ENCODE measurements around the gene ULBP1.
"Not testable (repeated sequence)": the region's sequence is repeated elsewhere in the genome, so short reads cannot be mapped to it uniquely, and the experiment has no call there.

Gene ULBP1

GRCh38 chr6:149953390-149953789 lies 10.4 kb upstream of the ULBP1 start:
- not testable (repeated sequence) for DNase-seq (ENCODE audit: low read depth, low spot score)

- not testable (repeated sequence) for DNase-seq (ENCODE audit: low read depth, low spot score)
These were observed 9.8 kb upstream of the ULBP1 start for GRCh38 chr6:149953934-149954327.

- DNase-seq (ENCODE audit: low read depth, low spot score), result not testable (repeated sequence)
These were observed 9.3 kb upstream of the ULBP1 start for GRCh38 chr6:149954328-149954983.

DNA sequence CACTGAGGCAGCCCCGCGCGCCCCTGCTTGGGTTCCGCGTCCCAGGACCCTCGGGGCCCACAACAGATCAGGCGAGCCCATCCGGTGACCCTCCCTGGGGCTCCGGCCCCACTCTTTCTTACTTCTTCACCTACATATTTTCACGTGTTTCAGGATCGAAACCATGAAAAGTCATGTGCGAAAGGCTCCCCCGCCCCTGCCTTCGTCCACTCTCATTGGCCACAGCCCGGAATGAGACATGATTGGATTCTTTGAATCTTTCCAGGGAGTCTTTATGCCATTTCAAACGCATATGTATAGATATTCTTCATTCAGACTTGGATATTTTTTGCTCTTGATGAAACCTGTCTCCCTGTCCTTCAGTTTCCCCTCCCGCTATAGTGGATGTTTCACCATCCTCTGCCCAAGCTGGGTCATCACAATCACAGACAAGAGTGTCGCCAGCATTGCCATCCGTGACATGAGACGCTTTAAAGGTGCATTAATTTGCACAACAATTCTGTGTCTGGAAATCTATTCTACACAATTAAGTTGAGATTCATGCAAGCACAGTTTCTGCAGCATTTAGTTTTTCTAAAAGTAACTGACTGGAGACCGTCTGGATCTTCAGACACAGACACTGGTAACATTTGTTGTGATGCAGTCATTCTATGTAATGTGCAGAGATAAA lies 8.6 kb upstream of the ULBP1 start:
- not testable (repeated sequence) for DNase-seq (ENCODE audit: low read depth, low spot score)

DNA sequence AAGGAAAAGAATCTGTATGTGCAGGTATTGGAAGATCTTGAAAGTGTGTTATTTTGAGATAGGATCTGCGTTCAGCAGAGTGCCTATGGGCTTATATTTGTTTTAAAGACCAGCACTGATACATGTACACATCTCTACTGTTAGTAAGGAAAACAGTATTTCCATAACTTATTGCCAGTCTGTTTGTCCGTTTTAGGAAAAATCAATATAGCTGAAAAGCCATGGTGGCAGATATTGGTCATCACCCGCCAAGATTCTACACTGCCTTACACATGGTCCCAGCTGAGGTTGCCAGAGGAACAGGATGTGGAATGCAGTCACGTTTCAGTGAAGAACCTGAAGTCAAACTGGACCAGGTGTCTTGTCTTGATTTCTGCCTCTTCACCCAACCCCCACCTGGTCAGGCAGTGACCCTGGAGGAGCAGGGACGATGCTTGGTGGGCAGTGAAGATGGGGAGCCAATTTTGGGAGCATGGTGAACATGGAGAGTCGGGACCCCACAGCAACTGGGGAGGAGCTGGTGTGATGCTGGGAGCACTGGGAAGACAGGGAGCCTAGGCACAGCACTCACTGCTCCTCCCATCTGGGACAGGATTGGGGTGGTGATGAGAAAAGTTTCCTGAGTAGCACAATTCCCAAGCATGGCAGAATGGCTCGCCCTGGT lies 8.0 kb upstream of the ULBP1 start:
- DNase-seq (ENCODE audit: low read depth, low spot score), result not testable (repeated sequence)

GRCh38 chr6:149958124-149958523 lies 5.6 kb upstream of the ULBP1 start:
- DNase-seq (ENCODE audit: low read depth, low spot score), result not testable (repeated sequence)

- not testable (repeated sequence) for DNase-seq (ENCODE audit: low read depth, low spot score)
These were observed 3.9 kb upstream of the ULBP1 start for GRCh38 chr6:149959806-149960205.

GRCh38 chr6:149960488-149960887 lies 3.3 kb upstream of the ULBP1 start:
- no peak for DNase-seq (ENCODE audit: low read depth, low spot score)

DNA sequence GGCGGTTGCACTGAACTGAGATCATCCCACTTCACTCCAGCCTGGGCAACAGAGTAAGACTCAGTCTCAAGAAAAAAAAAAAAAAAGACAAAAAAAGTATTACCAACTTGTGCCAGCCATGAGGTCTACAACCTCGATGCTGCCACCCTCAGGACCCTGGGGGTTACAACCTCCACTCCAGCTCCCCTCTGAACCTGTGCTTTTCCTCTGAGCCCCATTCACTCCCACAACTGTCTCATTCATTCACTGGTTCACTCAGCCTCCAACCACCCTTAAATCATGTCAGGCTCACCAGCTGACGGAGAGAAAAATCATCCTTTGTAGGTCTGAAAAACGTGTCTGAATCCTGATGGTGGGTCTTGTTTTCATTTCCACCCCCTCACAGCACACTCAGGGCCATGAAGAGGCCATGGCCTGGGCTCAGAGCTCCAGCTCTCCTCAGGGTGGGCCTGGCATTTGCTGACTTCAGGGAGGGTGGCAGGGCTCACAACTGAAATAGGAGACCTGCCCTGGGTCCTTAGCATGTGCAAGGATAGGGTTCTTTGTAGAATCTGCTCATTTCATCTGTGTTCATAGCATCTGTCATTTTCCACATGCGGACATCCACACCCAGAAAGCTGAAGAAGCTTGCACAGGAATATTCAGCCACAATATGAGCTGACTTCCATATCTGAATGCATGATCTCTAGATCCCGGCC lies 1.9 kb upstream of the ULBP1 start:
- peak; percentile 32 for DNase-seq (ENCODE audit: low read depth, low spot score)

DNA sequence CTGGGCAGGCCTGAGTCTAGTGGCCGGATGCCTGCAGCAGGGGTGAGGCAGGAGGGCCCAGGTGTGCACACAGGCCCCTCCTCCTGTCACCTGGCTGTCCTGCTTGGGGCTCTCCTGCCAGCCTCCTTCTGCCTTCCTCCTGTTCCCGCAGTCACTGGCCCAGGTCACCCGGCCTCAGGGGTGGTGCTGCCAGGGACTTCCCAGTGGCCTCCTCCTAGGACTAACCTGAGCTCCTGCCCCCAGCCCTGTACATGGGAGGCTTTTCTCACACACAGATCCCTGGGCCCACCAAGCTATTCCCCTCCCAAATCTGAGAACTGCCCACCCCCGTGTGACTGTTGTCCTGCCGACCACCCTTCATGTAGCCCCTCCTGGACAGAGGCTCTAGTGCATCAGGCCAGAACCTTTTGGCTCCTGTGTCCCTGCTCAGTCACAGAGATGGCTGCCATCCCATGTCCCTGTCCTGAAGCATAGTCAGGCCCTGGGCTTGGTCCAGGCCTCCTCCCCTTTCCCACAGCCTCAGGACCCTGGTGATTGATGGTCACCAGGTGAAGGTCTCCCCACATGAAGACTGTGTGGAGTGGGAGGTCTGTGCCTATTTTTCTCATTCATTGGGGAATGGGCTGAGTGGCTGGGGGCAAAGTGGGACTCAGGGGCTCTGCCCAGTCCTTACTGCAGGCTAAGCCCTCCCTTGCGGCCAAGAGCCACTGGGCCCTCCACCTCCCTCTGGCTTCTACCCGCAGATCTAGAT lies 1.1 kb upstream of the ULBP1 start:
- DNase-seq (ENCODE audit: low read depth, low spot score), result no peak

- peak; percentile 69 for DNase-seq (ENCODE audit: low read depth, low spot score)
These were observed 606 bp upstream of the ULBP1 start for GRCh38 chr6:149963212-149963461.

DNA sequence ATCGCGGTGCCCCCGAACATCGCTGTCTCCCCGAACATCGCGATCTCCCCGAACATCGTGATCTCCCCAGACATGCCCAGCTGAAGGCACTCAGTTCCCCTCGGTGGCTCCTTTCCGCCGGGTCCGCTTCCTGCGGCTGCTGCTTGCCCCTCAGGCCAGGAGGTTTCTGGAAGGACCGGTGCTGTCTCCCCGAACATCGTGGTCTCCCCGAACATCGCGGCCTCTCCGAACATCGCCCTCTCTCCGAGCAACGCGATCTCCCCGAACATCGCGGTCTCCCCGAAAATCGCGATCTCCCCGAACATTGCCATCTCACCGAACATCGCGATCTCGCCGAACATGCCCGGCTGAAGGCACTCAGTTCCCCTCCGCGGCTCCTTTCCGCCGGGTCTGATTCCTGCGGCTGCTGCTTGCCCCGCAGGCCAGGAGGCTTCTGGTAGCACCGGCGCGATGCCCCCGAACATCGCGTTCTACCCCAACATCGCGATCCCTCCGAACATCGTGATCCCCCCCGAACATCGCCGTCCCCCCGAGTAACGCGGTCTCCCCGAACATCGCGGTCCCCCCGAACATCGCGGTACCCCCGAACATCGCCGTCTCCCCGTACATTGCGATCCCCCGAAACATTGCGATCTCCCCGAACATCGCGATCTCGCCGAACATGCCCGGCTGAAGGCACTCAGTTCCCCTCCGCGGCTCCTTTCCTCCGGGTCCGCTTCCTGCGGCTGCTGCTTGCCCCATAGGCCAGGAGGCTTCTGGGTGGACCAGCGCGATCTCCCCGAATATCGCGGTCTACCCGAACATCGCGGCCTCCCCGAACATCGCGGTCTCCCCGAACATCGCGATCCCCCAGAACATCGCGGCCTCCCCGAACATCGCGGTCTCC lies 808 bp downstream of the ULBP1 start:
- DNase-seq (ENCODE audit: low read depth, low spot score), result peak; percentile 70

DNA sequence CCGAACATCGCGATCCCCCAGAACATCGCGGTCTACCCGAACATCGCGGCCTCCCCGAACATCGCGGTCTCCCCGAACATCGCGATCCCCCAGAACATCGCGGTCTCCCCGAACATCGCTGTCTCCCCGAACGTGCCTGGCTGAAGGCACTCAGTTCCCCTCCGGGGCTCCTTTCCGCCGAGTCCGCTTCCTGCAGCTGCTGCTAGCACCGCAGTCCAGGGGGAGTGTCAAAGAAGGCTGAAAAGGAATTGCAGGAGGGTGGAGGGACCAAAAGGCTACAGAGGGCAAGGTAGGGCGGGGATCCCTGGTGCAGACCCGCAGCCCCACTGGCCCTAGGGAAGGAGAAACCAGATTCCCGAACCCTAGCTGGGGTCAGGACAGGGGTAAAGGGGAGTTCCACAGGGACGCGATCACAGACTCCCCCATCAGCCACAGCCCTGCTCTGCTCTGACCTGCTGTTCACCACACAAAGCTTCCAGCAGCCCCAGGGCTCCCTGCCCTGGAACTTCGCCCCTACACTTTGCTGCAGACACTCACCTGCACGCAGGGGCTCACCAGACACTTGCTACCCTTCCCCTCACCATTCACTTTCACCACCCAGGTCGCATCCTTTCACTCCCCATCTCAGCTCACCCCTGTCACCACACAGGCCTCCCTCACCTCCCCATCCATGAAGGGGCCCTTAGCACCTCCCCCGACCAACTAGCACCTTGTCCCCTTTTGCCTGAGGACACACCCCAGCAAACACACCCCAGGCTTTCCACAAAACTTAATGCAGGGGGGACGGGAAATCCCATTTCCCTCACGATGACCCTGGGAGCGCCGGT lies 1.7 kb downstream of the ULBP1 start:
- peak; percentile 58 for DNase-seq (ENCODE audit: low read depth, low spot score)

DNA sequence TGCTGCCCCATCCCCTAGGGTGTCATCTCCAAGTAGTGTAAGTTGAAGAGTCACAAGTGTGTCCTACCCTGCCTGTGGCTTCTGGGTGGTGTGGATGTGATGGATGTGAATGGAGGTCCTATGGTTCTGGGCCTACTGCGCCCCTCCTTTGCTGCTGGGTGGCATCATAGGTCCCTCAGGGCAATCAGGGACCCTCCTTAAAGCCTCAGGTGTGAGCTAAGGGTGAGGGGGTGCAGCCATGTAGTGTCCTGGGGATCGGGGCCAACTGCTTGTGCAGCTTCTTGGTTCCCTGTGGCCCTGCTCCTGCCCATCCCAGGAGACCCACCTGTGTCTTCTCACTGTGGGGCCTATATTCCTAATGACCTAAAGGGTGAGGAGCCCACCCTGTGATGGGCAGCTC lies 2.6 kb downstream of the ULBP1 start:
- DNase-seq (ENCODE audit: low read depth, low spot score), result not testable (repeated sequence)

- no peak for DNase-seq (ENCODE audit: low read depth, low spot score)
These were observed 3.8 kb downstream of the ULBP1 start for GRCh38 chr6:149967591-149967990.

DNA sequence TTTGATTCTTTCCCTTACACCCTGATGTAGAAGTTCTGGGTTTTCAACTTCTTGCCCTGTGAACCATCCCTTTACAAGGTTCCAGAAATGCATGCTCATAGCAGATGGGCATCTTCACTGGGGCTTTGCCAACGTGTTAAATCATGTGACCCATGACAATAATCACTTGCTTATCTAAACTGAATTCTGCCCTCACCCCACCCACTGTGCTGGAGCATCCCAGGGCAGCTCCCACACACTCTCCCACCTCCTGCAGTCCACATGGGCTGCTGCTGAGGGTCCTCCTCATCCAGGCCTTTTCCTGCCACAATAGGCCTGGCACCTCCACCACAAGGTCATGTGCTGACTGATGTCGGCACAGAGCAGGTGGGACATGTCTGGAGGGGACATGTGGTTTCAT lies 4.3 kb downstream of the ULBP1 start:
- not testable (repeated sequence) for DNase-seq (ENCODE audit: low read depth, low spot score)

GRCh38 chr6:149968909-149969308 lies 5.2 kb downstream of the ULBP1 start:
- DNase-seq (ENCODE audit: low read depth, low spot score), result not testable (repeated sequence)

DNA sequence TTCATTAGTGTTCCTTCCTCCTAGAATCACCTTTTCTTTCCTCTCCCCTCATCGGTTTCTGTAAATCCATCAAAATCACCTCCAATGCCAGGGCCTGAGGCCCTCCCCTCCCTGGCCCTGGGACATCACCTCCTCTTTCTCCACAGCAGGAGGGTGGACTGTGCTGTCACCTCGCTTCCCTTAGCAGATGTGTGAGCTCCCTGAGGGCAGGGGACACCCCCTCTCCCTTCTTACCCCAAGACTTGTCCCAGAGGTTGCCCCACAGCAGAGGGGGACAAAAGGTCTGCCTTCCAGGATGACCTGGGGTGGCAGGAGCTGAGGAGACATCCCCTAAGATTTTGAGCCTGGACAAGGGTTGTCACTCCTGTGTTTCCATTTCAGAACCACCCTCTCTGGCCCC lies 5.9 kb downstream of the ULBP1 start:
- DNase-seq (ENCODE audit: low read depth, low spot score), result no peak

GRCh38 chr6:149974394-149974793 lies 10.7 kb downstream of the ULBP1 start:
- not testable (repeated sequence) for DNase-seq (ENCODE audit: low read depth, low spot score)

- no peak for DNase-seq (ENCODE audit: low read depth, low spot score)
These were observed 11.1 kb downstream of the ULBP1 start for GRCh38 chr6:149974825-149975224.
